ENCODE measurements around the gene LRTM2. TPM values are rescaled to one million over a fixed set of nuclear protein-coding genes. Genes with fewer than 3 reads are reported as not detected.

LRTM2 gene
- total RNA-seq, 1 donor: not detected

DNA sequence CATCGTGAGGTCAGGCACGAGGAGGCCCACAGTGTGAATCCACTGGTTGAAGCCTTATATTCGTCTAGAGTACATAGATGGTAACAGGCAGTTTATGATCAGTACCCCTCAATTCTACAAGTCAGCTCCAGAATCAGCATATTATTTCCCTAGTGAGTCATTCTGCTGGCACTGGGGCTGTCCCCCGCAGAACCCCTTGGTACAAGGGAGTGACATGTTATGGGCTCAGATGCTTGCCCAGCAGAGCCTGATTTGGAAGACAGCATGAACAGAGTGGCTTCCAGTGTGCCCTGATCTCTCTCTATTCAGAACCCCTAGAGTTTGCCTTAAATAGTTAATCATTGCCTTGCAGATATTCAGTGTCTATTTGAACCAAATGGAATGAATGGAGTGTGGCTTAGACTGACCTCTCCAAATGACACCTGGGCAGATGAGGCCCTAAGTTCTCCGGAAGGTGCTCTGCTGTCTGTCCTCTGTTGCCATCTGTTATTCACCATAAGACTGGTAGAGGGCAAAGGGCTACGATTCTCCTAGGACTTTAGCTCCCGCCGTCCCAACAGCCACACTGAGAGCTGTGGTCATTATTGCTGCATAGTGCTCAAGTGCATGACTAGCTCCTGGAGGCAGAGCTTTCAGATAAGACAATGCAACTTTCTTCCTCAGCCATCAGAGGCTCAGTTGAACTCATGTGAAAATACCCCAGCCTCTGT is 57.0 kb downstream of the LRTM2 start:
- H3K79me2 ChIP-seq (ENCODE audit: insufficient read depth, low read length): no peaks in the 10 kb centered on the region

DNA sequence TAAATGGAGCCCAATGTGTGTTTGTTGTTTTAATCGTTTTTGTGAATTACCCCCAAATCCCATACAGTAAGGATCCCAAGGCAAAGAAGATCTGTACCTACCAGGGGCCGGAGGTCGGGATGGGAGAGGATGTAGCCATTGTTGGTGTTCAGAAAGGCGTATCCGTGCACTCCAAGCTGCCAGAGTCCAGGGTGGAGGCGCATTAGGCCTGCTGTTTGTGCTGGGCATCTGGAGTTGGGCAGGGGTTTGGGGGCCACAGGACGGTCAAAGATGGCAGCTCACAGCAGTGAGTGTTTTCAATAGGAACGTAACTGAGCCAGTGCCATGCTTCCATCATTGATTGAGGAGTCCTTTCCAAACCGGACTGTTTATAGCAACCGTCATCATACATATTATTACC is 57.8 kb downstream of the LRTM2 start:
- H4K20me1 ChIP-seq (ENCODE audit: insufficient read depth, low read length): no peaks in the 10 kb centered on the region
- no peaks in the 10 kb centered on the region for H3K9me3 ChIP-seq (ENCODE audit: low read depth, low read length)
- H3K79me2 ChIP-seq (ENCODE audit: insufficient read depth, low read length): no peaks in the 10 kb centered on the region
- no peak overlapping the region for H3K4me2 ChIP-seq (ENCODE audit: insufficient read depth, low read length)
- no peak overlapping the region for H3K4me3 ChIP-seq (ENCODE audit: insufficient read depth, low read length)
- H2AFZ ChIP-seq (ENCODE audit: low read length): no peak overlapping the region
- TF ChIP-seq, protein P1, sequence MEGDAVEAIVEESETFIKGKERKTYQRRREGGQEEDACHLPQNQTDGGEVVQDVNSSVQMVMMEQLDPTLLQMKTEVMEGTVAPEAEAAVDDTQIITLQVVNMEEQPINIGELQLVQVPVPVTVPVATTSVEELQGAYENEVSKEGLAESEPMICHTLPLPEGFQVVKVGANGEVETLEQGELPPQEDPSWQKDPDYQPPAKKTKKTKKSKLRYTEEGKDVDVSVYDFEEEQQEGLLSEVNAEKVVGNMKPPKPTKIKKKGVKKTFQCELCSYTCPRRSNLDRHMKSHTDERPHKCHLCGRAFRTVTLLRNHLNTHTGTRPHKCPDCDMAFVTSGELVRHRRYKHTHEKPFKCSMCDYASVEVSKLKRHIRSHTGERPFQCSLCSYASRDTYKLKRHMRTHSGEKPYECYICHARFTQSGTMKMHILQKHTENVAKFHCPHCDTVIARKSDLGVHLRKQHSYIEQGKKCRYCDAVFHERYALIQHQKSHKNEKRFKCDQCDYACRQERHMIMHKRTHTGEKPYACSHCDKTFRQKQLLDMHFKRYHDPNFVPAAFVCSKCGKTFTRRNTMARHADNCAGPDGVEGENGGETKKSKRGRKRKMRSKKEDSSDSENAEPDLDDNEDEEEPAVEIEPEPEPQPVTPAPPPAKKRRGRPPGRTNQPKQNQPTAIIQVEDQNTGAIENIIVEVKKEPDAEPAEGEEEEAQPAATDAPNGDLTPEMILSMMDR (IDR thresholded peaks at IDR 0.05; ENCODE audit: extremely low read depth, low read depth, low read length): no peak
- H3K4me1 ChIP-seq (ENCODE audit: insufficient read depth, low read length): no peaks in the 10 kb centered on the region
- no peak overlapping the region for H3K27ac ChIP-seq (ENCODE audit: low read depth, low read length)
- peaks cover 56% of the 10 kb centered on the region for H3K27me3 ChIP-seq (ENCODE audit: insufficient read depth, low read length)
- no peaks in the 10 kb centered on the region for H3K36me3 ChIP-seq (ENCODE audit: insufficient read depth, low read length)
- no peak for DNase-seq (ENCODE audit: insufficient read length, low spot score, missing footprints)

More for the DNA sequence above, 57.0 kb downstream of the LRTM2 start:
- no peak for DNase-seq (ENCODE audit: insufficient read length, low spot score, missing footprints)
- Histone ChIP-seq H3K4me2 (ENCODE audit: insufficient read depth, low read length) (no peak overlapping the region), H3K4me1 (ENCODE audit: insufficient read depth, low read length) (no peaks in the 10 kb centered on the region), H4K20me1 (ENCODE audit: insufficient read depth, low read length) (no peaks in the 10 kb centered on the region), H3K27me3 (ENCODE audit: insufficient read depth, low read length) (peaks cover 52% of the 10 kb centered on the region), H3K9me3 (ENCODE audit: low read depth, low read length) (no peaks in the 10 kb centered on the region), H3K27ac (ENCODE audit: low read depth, low read length) (no peak overlapping the region), H3K4me3 (ENCODE audit: insufficient read depth, low read length) (no peak overlapping the region), H2AFZ (ENCODE audit: low read length) (no peak overlapping the region), H3K36me3 (ENCODE audit: insufficient read depth, low read length) (no peaks in the 10 kb centered on the region)
- TF ChIP-seq, protein P1 (IDR thresholded peaks at IDR 0.05; ENCODE audit: extremely low read depth, low read depth, low read length): no peak

DNA sequence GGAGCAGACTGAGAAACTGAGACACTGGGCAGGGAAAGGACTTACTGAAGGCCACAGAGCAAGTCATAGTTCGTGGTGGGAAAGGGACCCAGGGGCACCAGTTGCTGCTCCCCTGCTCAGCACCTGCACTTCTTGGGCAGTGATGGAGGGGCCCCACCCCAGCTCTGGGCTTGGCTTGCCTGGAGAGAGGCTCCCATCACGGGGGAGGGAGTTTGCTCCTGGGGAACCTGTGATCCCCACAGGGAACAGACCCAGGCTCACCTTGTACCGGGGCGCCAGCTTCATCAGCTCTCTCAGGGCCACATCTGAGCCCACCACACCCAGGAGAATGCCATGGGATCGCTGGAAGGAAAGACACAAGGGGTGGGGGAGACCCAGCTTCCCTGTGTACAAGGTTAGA is 58.3 kb downstream of the LRTM2 start:
- DNase-seq (ENCODE audit: insufficient read length, low spot score, missing footprints): no peak
- Histone ChIP-seq H4K20me1 (ENCODE audit: insufficient read depth, low read length) (no peaks in the 10 kb centered on the region), H3K4me3 (ENCODE audit: insufficient read depth, low read length) (no peak overlapping the region), H3K4me2 (ENCODE audit: insufficient read depth, low read length) (no peak overlapping the region), H3K27ac (ENCODE audit: low read depth, low read length) (no peak overlapping the region), H3K4me1 (ENCODE audit: insufficient read depth, low read length) (no peaks in the 10 kb centered on the region), H2AFZ (ENCODE audit: low read length) (no peak overlapping the region), H3K27me3 (ENCODE audit: insufficient read depth, low read length) (peaks cover 56% of the 10 kb centered on the region), H3K36me3 (ENCODE audit: insufficient read depth, low read length) (no peaks in the 10 kb centered on the region), H3K9me3 (ENCODE audit: low read depth, low read length) (no peaks in the 10 kb centered on the region), H3K79me2 (ENCODE audit: insufficient read depth, low read length) (no peaks in the 10 kb centered on the region)
- TF ChIP-seq, protein P1 (IDR thresholded peaks at IDR 0.05; ENCODE audit: extremely low read depth, low read depth, low read length): no peak

DNA sequence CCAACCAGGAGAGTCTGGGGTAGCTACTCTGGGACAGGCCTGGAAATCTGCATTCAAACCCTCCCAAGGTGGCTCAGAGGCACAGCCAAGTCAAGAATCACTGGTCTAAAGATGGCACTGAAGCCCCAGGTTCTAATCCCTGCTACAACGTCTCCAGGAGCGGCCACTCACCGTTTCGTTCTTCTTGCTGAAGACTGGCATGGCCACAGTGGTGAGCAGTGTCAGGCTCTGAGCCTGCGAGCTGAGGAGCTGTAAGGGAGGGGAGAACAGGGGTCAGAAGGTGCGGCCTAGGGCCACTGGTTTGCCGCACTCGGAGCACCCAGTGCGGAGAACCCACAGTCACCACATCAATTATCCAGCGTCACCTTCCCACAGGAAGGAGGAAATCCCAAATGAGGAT is 59.3 kb downstream of the LRTM2 start:
- Histone ChIP-seq H3K4me2 (ENCODE audit: insufficient read depth, low read length) (no peak overlapping the region), H2AFZ (ENCODE audit: low read length) (no peak overlapping the region)
- DNase-seq (ENCODE audit: insufficient read length, low spot score, missing footprints): no peak

More for the DNA sequence above, 59.3 kb downstream of the LRTM2 start:
- H3K4me3 ChIP-seq (ENCODE audit: insufficient read depth, low read length): no peak overlapping the region
- H4K20me1 ChIP-seq (ENCODE audit: insufficient read depth, low read length): no peaks in the 10 kb centered on the region
- no peaks in the 10 kb centered on the region for H3K79me2 ChIP-seq (ENCODE audit: insufficient read depth, low read length)
- no peaks in the 10 kb centered on the region for H3K9me3 ChIP-seq (ENCODE audit: low read depth, low read length)
- no peak overlapping the region for H3K27ac ChIP-seq (ENCODE audit: low read depth, low read length)
- peaks cover 57% of the 10 kb centered on the region for H3K27me3 ChIP-seq (ENCODE audit: insufficient read depth, low read length)
- no peaks in the 10 kb centered on the region for H3K4me1 ChIP-seq (ENCODE audit: insufficient read depth, low read length)
- TF ChIP-seq, protein P1 (IDR thresholded peaks at IDR 0.05; ENCODE audit: extremely low read depth, low read depth, low read length): no peak
- H3K36me3 ChIP-seq (ENCODE audit: insufficient read depth, low read length): no peaks in the 10 kb centered on the region

All from osteoblast (primary cell).